ENCODE data around the gene RPL15.

RPL15 gene

GRCh38 chr3:23968463-23969184 is 51.7 kb downstream of the RPL15 start:
- no peak for DNase-seq

GRCh38 chr3:23969393-23969792 is 52.5 kb downstream of the RPL15 start:
- DNase-seq, result no peak
